AG04450 (cell line): ENCODE results near the gene FSTL1. TPM values are rescaled to one million over a fixed set of nuclear protein-coding genes. Genes with fewer than 3 reads are reported as not detected.

Source experiments
- CTCF ChIA-PET: fragments of 300-600, 350-600 bp; formaldehyde crosslinking; extraction: SDS; loops from one replicate; lab custom pipeline; 2022; ENCODE audit warnings: antibody characterized with exemption, inconsistent platforms; lab: Charles Lee
- POLR2A ChIA-PET: fragments of 350-600 bp; formaldehyde crosslinking; extraction: SDS; loops from one replicate; lab custom pipeline; 2021; ENCODE audit warnings: antibody characterized with exemption, inconsistent platforms; lab: Yijun Ruan, JAX
- DNase-seq: peaks from one replicate; pipeline ENCODE4 v3.0.0-alpha.2; 2011; ENCODE audit warnings: low read depth, low spot score
- H3K27ac ChIP-seq: one replicate; pipeline ENCODE4 v1.5.1; 2012; ENCODE audit warnings: low read depth, low read length, control low read depth
- H3K27me3 ChIP-seq: one replicate; pipeline ENCODE4 v1.6.0; 2012; ENCODE audit warnings: low read length; ENCODE audit not compliant: control insufficient read depth, insufficient read depth
- H3K4me3 ChIP-seq: 2 replicates; pipeline ENCODE4 v1.5.1; 2011; ENCODE audit warnings: mild to moderate bottlenecking, low read depth, low read length, control low read depth
- H3K9me3 ChIP-seq: 2 replicates; pipeline ENCODE4 v1.5.1; 2012; ENCODE audit warnings: low read length; ENCODE audit not compliant: control insufficient read depth, insufficient read depth
- CTCF ChIP-seq: IDR thresholded peaks from 2 replicates; pipeline ENCODE4 v1.5.1; 2011; ENCODE audit warnings: low read depth, low read length, control low read depth, inconsistent platforms
- polyA plus RNA-seq: library from polyadenylated mRNA; depleted of rRNA; stranded (reverse); fragments of >200 nt; gene quantifications from 2 replicates; pipeline ENCODE4 v1.2.3, GENCODE V29; 2011

Gene FSTL1
- polyA plus RNA-seq, 1 experiment = 1,126 TPM

GRCh38 chr3:120470870-120471269 is 20.1 kb upstream of the FSTL1 start:
- Histone ChIP-seq H3K27ac (no peak overlapping the region), H3K9me3 (no peaks in the 10 kb centered on the region), H3K27me3 (no peaks in the 10 kb centered on the region), H3K4me3 (no peak overlapping the region)
- ChIA-PET CTCF (interaction anchor here (1.3 kb wide), 1 partner anchor 55 kb away, joined by 3 read pairs; no protein-coding TSS in a partner anchor), POLR2A (interaction anchor here (3.7 kb wide), 1 partner anchor 21 kb away, joined by 25 read pairs; the partner anchor contains the start of gene FSTL1)
- no peak for DNase-seq
- TF ChIP-seq CTCF = no peak

- H3K27ac ChIP-seq = no peak overlapping the region
- CTCF ChIA-PET = interaction anchor here (1.3 kb wide), 1 partner anchor 54 kb away, joined by 3 read pairs; no protein-coding TSS in a partner anchor
- POLR2A ChIA-PET = interaction anchor here (3.7 kb wide), 1 partner anchor 20 kb away, joined by 25 read pairs; the partner anchor contains the start of gene FSTL1
- no peak overlapping the region for H3K4me3 ChIP-seq
- H3K27me3 ChIP-seq = no peaks in the 10 kb centered on the region
- DNase-seq = no peak
- H3K9me3 ChIP-seq = no peaks in the 10 kb centered on the region
- no peak for TF ChIP-seq CTCF
These were observed 19.1 kb upstream of the FSTL1 start for GRCh38 chr3:120469882-120470301.

- no peak for DNase-seq
- no peak overlapping the region for H3K27ac ChIP-seq
- H3K9me3 ChIP-seq = no peaks in the 10 kb centered on the region
- ChIA-PET POLR2A (interaction anchor here (3.7 kb wide), 1 partner anchor 19 kb away, joined by 25 read pairs; the partner anchor contains the start of gene FSTL1), CTCF (interaction anchor here (1.6 kb wide), 1 partner anchor 90 kb away, joined by 4 read pairs; no protein-coding TSS in a partner anchor)
- no peaks in the 10 kb centered on the region for H3K27me3 ChIP-seq
- H3K4me3 ChIP-seq = no peak overlapping the region
- no peak for TF ChIP-seq CTCF
These were observed 18.6 kb upstream of the FSTL1 start for GRCh38 chr3:120469440-120469839.

GRCh38 chr3:120468635-120469295 is 18.0 kb upstream of the FSTL1 start:
- CTCF ChIA-PET = interaction anchor here (0.5 to 1.6 kb wide), 2 partner anchors 12 to 90 kb away, joined by 4 read pairs; no protein-coding TSS in a partner anchor
- Histone ChIP-seq H3K27ac (no peak overlapping the region), H3K27me3 (no peaks in the 10 kb centered on the region), H3K9me3 (no peaks in the 10 kb centered on the region), H3K4me3 (no peak overlapping the region)
- TF ChIP-seq CTCF = no peak
- POLR2A ChIA-PET = interaction anchor here (3.7 kb wide), 1 partner anchor 19 kb away, joined by 25 read pairs; the partner anchor contains the start of gene FSTL1
- no peak for DNase-seq

- Histone ChIP-seq H3K27me3 (no peaks in the 10 kb centered on the region), H3K9me3 (no peaks in the 10 kb centered on the region; the same call in 1 of the 2 replicates), H3K4me3 (no peak overlapping the region), H3K27ac (no peak overlapping the region)
- no peak for DNase-seq
- ChIA-PET POLR2A (interaction anchor here (3.0 kb wide), 1 partner anchor 12 kb away, joined by 10 read pairs; the partner anchor contains the start of gene FSTL1), CTCF (interaction anchor here (0.6 to 1.5 kb wide), 4 partner anchors 45 to 280 kb away, joined by 3 to 8 read pairs (median 6); partner anchors contain the start of genes GTF2E1 and RABL3)
- no peak for TF ChIP-seq CTCF
These were observed 11.7 kb upstream of the FSTL1 start for GRCh38 chr3:120462409-120462959.
